Measurements from ENCODE around the gene PFKFB3.

DNA sequence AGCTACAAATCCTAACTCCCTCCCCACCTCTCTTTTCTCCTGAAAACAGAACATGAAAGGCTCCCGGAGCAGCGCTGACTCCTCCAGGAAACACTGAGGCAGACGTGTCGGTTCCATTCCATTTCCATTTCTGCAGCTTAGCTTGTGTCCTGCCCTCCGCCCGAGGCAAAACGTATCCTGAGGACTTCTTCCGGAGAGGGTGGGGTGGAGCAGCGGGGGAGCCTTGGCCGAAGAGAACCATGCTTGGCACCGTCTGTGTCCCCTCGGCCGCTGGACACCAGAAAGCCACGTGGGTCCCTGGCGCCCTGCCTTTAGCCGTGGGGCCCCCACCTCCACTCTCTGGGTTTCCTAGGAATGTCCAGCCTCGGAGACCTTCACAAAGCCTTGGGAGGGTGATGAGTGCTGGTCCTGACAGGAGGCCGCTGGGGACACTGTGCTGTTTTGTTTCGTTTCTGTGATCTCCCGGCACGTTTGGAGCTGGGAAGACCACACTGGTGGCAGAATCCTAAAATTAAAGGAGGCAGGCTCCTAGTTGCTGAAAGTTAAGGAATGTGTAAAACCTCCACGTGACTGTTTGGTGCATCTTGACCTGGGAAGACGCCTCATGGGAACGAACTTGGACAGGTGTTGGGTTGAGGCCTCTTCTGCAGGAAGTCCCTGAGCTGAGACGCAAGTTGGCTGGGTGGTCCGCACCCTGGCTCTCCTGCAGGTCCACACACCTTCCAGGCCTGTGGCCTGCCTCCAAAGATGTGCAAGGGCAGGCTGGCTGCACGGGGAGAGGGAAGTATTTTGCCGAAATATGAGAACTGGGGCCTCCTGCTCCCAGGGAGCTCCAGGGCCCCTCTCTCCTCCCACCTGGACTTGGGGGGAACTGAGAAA, 30.4 kb downstream of the PFKFB3 start:
- TF ChIP-seq, protein P1, sequence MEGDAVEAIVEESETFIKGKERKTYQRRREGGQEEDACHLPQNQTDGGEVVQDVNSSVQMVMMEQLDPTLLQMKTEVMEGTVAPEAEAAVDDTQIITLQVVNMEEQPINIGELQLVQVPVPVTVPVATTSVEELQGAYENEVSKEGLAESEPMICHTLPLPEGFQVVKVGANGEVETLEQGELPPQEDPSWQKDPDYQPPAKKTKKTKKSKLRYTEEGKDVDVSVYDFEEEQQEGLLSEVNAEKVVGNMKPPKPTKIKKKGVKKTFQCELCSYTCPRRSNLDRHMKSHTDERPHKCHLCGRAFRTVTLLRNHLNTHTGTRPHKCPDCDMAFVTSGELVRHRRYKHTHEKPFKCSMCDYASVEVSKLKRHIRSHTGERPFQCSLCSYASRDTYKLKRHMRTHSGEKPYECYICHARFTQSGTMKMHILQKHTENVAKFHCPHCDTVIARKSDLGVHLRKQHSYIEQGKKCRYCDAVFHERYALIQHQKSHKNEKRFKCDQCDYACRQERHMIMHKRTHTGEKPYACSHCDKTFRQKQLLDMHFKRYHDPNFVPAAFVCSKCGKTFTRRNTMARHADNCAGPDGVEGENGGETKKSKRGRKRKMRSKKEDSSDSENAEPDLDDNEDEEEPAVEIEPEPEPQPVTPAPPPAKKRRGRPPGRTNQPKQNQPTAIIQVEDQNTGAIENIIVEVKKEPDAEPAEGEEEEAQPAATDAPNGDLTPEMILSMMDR (IDR thresholded peaks at IDR 0.05), result no peak
- no peak for TF ChIP-seq POLR2A (IDR thresholded peaks at IDR 0.05)
- TF ChIP-seq POLR2AphosphoS5 (IDR thresholded peaks at IDR 0.05), result no peak

Data from sigmoid colon (tissue), 4 donors.